Neural cell (in vitro differentiated cells): ENCODE measurements around the gene TMPRSS4.

ENCODE experiments used
- EP300 ChIP-seq: fragments of 450-650 bp; conservative IDR thresholded peaks from 2 replicates; pipeline ENCODE4 v1.6.1; 2014; ENCODE audit warnings: antibody characterized with exemption, mild to moderate bottlenecking, moderate library complexity; ENCODE audit not compliant: poor library complexity, severe bottlenecking
- MXI1 ChIP-seq: fragments of 450-650 bp; conservative IDR thresholded peaks from 2 replicates; pipeline ENCODE4 v1.6.1; 2014; ENCODE audit warnings: antibody characterized with exemption, mild to moderate bottlenecking; ENCODE audit not compliant: poor library complexity, severe bottlenecking
- RAD21 ChIP-seq: fragments of 450-650 bp; conservative IDR thresholded peaks from 2 replicates; pipeline ENCODE4 v1.6.1; 2014; ENCODE audit warnings: antibody characterized with exemption, mild to moderate bottlenecking, moderate library complexity
- TF ChIP-seq, protein P1 (sequence below): fragments of 450-650 bp; IDR thresholded peaks from 2 replicates; pipeline ENCODE4 v1.5.1; 2014; ENCODE audit warnings: antibody characterized with exemption, mild to moderate bottlenecking, moderate library complexity; ENCODE audit not compliant: poor library complexity, severe bottlenecking

DNA sequence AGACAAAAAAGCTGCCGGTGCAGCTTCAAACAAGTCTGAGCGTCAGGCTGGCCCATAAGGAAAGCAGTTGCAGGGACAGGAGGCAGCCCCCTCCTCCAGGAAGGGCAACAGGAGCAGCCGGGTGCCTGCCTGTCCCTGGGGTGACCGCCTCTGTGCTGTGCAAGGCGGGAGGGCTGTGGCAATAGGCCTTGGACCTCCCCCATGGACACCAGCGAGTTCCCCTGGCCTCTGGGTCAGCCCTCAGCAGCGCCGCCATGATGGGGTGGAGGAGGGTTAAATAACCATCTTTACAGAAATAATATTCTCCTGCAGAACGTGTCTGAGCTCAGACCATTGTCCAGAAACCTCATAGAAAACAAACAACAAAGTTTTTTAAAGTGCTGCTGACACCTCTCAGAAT, 3.3 kb upstream of the TMPRSS4 start:
- TF ChIP-seq, protein P1, sequence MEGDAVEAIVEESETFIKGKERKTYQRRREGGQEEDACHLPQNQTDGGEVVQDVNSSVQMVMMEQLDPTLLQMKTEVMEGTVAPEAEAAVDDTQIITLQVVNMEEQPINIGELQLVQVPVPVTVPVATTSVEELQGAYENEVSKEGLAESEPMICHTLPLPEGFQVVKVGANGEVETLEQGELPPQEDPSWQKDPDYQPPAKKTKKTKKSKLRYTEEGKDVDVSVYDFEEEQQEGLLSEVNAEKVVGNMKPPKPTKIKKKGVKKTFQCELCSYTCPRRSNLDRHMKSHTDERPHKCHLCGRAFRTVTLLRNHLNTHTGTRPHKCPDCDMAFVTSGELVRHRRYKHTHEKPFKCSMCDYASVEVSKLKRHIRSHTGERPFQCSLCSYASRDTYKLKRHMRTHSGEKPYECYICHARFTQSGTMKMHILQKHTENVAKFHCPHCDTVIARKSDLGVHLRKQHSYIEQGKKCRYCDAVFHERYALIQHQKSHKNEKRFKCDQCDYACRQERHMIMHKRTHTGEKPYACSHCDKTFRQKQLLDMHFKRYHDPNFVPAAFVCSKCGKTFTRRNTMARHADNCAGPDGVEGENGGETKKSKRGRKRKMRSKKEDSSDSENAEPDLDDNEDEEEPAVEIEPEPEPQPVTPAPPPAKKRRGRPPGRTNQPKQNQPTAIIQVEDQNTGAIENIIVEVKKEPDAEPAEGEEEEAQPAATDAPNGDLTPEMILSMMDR: no peak
- TF ChIP-seq EP300 (no peak), MXI1 (no peak), RAD21 (no peak)
